ENCODE data around the gene GNPTAB. TPM values are rescaled to one million over a fixed set of nuclear protein-coding genes. Genes with fewer than 3 reads are reported as not detected.

GNPTAB gene
- total RNA-seq, 3 donors from 2014 or later (not counting 1 experiment from before 2014, with no cell fraction given): 260 to 285 (median 262) TPM

DNA sequence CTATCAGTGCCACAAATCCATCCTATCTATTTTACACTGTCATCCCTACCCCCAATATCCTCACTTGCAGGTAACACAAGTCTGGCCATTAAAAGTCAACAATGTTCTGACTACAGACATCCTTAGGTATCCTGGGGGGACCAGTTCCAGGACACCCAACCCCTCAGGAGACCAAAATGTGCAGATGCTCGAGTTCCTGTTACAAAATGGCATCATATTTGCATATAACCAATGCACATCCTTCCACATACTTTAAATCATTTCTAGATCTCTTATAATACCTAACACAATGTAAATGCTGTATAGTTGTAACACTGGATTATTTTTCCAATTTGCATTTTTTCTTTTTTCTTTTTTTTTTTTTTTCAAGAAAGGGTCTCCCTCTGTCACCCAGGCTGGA, 98.4 kb downstream of the GNPTAB start:
- 60% methylated on average over 1 of the region's 1 CpG for WGBS (ENCODE audit: insufficient coverage)
- Mint-ChIP-seq H3K36me3 (no peaks in the 10 kb centered on the region), H3K4me1 (no peaks in the 10 kb centered on the region), H3K9me3 (no peaks in the 10 kb centered on the region), H3K4me3 (no peak overlapping the region), H3K27ac (no peak overlapping the region), H3K27me3 (ENCODE audit: low read depth in 2 of 2) (no peaks in the 10 kb centered on the region)
- TF ChIP-seq, protein P1, sequence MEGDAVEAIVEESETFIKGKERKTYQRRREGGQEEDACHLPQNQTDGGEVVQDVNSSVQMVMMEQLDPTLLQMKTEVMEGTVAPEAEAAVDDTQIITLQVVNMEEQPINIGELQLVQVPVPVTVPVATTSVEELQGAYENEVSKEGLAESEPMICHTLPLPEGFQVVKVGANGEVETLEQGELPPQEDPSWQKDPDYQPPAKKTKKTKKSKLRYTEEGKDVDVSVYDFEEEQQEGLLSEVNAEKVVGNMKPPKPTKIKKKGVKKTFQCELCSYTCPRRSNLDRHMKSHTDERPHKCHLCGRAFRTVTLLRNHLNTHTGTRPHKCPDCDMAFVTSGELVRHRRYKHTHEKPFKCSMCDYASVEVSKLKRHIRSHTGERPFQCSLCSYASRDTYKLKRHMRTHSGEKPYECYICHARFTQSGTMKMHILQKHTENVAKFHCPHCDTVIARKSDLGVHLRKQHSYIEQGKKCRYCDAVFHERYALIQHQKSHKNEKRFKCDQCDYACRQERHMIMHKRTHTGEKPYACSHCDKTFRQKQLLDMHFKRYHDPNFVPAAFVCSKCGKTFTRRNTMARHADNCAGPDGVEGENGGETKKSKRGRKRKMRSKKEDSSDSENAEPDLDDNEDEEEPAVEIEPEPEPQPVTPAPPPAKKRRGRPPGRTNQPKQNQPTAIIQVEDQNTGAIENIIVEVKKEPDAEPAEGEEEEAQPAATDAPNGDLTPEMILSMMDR (IDR thresholded peaks at IDR 0.05): no peak
- Histone ChIP-seq H3K9me3 (ENCODE audit: control insufficient read depth, insufficient read depth, low read length) (no peaks in the 10 kb centered on the region), H3K4me3 (ENCODE audit: low read length) (no peak overlapping the region), H3K27ac (ENCODE audit: low read length) (no peak overlapping the region), H3K36me3 (ENCODE audit: control insufficient read depth, insufficient read depth, low read length) (peaks cover 27% of the 10 kb centered on the region), H3K4me1 (ENCODE audit: control insufficient read depth, insufficient read depth, low read length) (no peaks in the 10 kb centered on the region), H3K27me3 (ENCODE audit: control insufficient read depth, insufficient read depth, low read length) (no peaks in the 10 kb centered on the region)
- ATAC-seq (no peak), DNase-seq (no peak)
- intact Hi-C loops (cut with micrococcal nuclease): no loop called here

DNA sequence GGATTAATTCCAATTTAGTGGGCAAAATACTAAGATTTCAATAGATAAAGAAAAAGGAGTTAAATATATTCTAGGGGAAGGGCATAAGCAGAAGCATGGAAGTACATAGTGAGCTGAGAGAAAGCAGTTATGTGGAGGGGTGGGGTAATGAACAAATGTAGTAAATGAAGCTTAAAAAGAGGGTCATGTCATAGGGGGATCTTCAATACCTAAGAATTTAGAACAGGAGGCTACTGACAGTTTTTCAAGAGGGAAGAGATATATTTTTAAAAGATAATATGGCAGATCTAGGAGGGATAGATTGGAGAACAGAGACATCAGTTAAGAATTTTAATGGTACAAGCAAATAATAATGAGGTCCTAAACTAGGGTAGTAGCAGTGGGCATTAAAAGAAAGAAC, 100.9 kb downstream of the GNPTAB start:
- no peaks in the 10 kb centered on the region for H3K27me3 Mint-ChIP-seq (ENCODE audit: low read depth in 2 of 2)
- Histone ChIP-seq H3K9me3 (ENCODE audit: control insufficient read depth, insufficient read depth, low read length) (no peaks in the 10 kb centered on the region), H3K27me3 (ENCODE audit: control insufficient read depth, insufficient read depth, low read length) (no peaks in the 10 kb centered on the region), H3K36me3 (ENCODE audit: control insufficient read depth, insufficient read depth, low read length) (peaks cover 41% of the 10 kb centered on the region), H3K4me1 (ENCODE audit: control insufficient read depth, insufficient read depth, low read length) (no peaks in the 10 kb centered on the region), H3K27ac (ENCODE audit: low read length) (no peak overlapping the region), H3K4me3 (ENCODE audit: low read length) (no peak overlapping the region)
- no peaks in the 10 kb centered on the region for H3K4me1 Mint-ChIP-seq
- DNase-seq (no peak), ATAC-seq (no peak)
- H3K27ac Mint-ChIP-seq: no peak overlapping the region
- H3K9me3 Mint-ChIP-seq: no peaks in the 10 kb centered on the region
- intact Hi-C loops (cut with micrococcal nuclease): no loop called here
- TF ChIP-seq, protein P1 (IDR thresholded peaks at IDR 0.05): no peak
- no peak overlapping the region for H3K4me3 Mint-ChIP-seq
- H3K36me3 Mint-ChIP-seq: no peaks in the 10 kb centered on the region

DNA sequence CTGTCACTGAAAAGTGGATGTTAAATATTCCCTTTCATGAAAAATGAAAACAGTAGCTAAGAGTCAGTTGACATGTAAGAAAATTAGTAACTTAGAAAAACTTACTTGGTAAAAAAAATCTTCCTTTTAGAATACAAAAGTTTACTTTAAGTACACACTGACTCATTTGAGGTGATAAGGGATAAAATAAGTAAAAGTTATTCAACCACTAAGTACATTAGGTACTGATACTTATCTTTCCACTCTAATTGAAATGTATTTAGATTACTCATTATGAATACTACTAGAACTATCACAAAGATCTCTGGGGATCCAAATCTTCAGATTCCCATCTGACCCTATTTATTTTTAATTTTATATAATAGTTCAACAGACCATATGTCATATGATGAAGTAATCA, 103.7 kb downstream of the GNPTAB start:
- no peaks in the 10 kb centered on the region for H3K9me3 Mint-ChIP-seq
- Histone ChIP-seq H3K27me3 (ENCODE audit: control insufficient read depth, insufficient read depth, low read length) (no peaks in the 10 kb centered on the region), H3K36me3 (ENCODE audit: control insufficient read depth, insufficient read depth, low read length) (peaks cover 40% of the 10 kb centered on the region), H3K27ac (ENCODE audit: low read length) (no peak overlapping the region), H3K4me3 (ENCODE audit: low read length) (no peak overlapping the region), H3K4me1 (ENCODE audit: control insufficient read depth, insufficient read depth, low read length) (no peaks in the 10 kb centered on the region), H3K9me3 (ENCODE audit: control insufficient read depth, insufficient read depth, low read length) (no peaks in the 10 kb centered on the region)
- H3K4me3 Mint-ChIP-seq: no peak overlapping the region
- no peaks in the 10 kb centered on the region for H3K36me3 Mint-ChIP-seq
- TF ChIP-seq, protein P1 (IDR thresholded peaks at IDR 0.05): no peak
- intact Hi-C loops (cut with micrococcal nuclease): no loop called here
- H3K27ac Mint-ChIP-seq: no peak overlapping the region
- ATAC-seq (no peak), DNase-seq (no peak)
- H3K4me1 Mint-ChIP-seq: no peaks in the 10 kb centered on the region
- H3K27me3 Mint-ChIP-seq (ENCODE audit: low read depth in 2 of 2): no peaks in the 10 kb centered on the region

DNA sequence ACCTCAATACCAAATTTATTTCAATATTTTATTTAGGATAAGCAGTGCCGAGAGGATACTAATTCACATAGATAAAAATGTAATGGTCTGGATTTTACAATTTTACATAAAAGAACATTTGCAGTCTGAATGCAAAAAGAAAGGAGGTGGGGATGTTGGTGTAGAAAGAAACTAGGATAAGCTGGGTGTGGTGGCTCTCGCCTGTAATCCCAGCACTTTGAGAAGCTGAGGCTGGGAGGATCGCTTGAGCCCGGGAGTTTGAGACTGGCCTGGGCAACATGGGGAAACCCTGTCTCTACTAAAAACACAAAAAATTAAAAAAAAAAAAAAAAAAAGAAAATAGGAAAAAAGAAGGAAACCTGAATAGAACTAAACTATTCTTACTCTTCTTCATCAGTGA, 108.4 kb downstream of the GNPTAB start:
- Mint-ChIP-seq H3K27me3 (ENCODE audit: low read depth in 2 of 2) (no peaks in the 10 kb centered on the region), H3K4me1 (no peaks in the 10 kb centered on the region), H3K9me3 (no peaks in the 10 kb centered on the region), H3K27ac (no peak overlapping the region), H3K4me3 (no peak overlapping the region), H3K36me3 (no peaks in the 10 kb centered on the region)
- ATAC-seq: no peak
- intact Hi-C loops (cut with micrococcal nuclease): no loop called here
- DNase-seq: no peak
- Histone ChIP-seq H3K9me3 (ENCODE audit: control insufficient read depth, insufficient read depth, low read length) (no peaks in the 10 kb centered on the region), H3K27me3 (ENCODE audit: control insufficient read depth, insufficient read depth, low read length) (no peaks in the 10 kb centered on the region), H3K4me1 (ENCODE audit: control insufficient read depth, insufficient read depth, low read length) (no peaks in the 10 kb centered on the region), H3K36me3 (ENCODE audit: control insufficient read depth, insufficient read depth, low read length) (peaks cover 20% of the 10 kb centered on the region), H3K4me3 (ENCODE audit: low read length) (no peak overlapping the region), H3K27ac (ENCODE audit: low read length) (no peak overlapping the region)
- TF ChIP-seq, protein P1 (IDR thresholded peaks at IDR 0.05): no peak
- WGBS (ENCODE audit: insufficient coverage): 100% methylated on average over 1 of the region's 4 CpGs
